AG04449 (cell line): ENCODE data around the gene BBX.
A peak's percentile ranks its signal among the peaks of the same experiment; 100 is the strongest.

Experiments
- CTCF ChIA-PET: fragments of 350-600 bp; formaldehyde crosslinking; extraction: SDS; loops from one replicate; lab custom pipeline; 2021; ENCODE audit warnings: antibody characterized with exemption; lab: Yijun Ruan, JAX
- POLR2A ChIA-PET: fragments of 400-600, 350-600 bp; formaldehyde crosslinking; extraction: SDS; loops from one replicate; lab custom pipeline; 2020; ENCODE audit warnings: antibody characterized with exemption, inconsistent platforms; lab: Yijun Ruan, JAX
- DNase-seq: peaks from one replicate; pipeline ENCODE4 v3.0.0-alpha.2; 2010; ENCODE audit warnings: low read depth, low spot score
- H3K4me3 ChIP-seq: 2 replicates; pipeline ENCODE4 v1.5.1; 2011; ENCODE audit warnings: low read depth, mild to moderate bottlenecking, control low read depth, low read length
- CTCF ChIP-seq: IDR thresholded peaks from one replicate; pipeline ENCODE4 v1.5.1; 2011; ENCODE audit warnings: mild to moderate bottlenecking, moderate library complexity, low read length, control low read depth, inconsistent platforms; ENCODE audit not compliant: insufficient read depth; ENCODE audit errors: missing control alignments

Gene BBX

GRCh38 chr3:107846279-107846852 lies 323.6 kb downstream of the BBX start:
- CTCF ChIA-PET, result interaction anchor here (0.7 to 4.1 kb wide), 36 partner anchors 9 to 611 kb away, joined by 3 to 67 read pairs (median 6); no protein-coding TSS in a partner anchor
- peak; percentile 82 for TF ChIP-seq CTCF
- no peak for DNase-seq

GRCh38 chr3:107847791-107848190 lies 325.0 kb downstream of the BBX start:
- no peak overlapping the region for H3K4me3 ChIP-seq
- DNase-seq, result no peak
- POLR2A ChIA-PET, result no interaction called here
- no peak for TF ChIP-seq CTCF
- CTCF ChIA-PET, result interaction anchor here (0.5 to 4.1 kb wide), 8 partner anchors 10 to 612 kb away, joined by 3 to 67 read pairs (median 4); no protein-coding TSS in a partner anchor

More at GRCh38 chr3:107846279-107846852, 323.6 kb downstream of the BBX start:
- POLR2A ChIA-PET, result no interaction called here
- no peak overlapping the region for H3K4me3 ChIP-seq

- no peak overlapping the region for H3K4me3 ChIP-seq
- ChIA-PET POLR2A (no interaction called here), CTCF (interaction anchor here (1.1 to 4.1 kb wide), 6 partner anchors 9 to 275 kb away, joined by 3 to 67 read pairs (median 4); no protein-coding TSS in a partner anchor)
- no peak for TF ChIP-seq CTCF
- DNase-seq, result no peak
Observed at GRCh38 chr3:107848351-107848915, 325.7 kb downstream of the BBX start.

GRCh38 chr3:107850681-107851080 lies 327.9 kb downstream of the BBX start:
- H3K4me3 ChIP-seq, result no peak overlapping the region
- DNase-seq, result no peak
- POLR2A ChIA-PET, result no interaction called here
- TF ChIP-seq CTCF, result no peak
- CTCF ChIA-PET, result interaction anchor here (1.0 kb wide), 1 partner anchor 77 kb away, joined by 3 read pairs; no protein-coding TSS in a partner anchor

GRCh38 chr3:107853821-107854220 lies 331.1 kb downstream of the BBX start:
- no peak overlapping the region for H3K4me3 ChIP-seq
- CTCF ChIA-PET, result interaction anchor here (7.2 kb wide), 1 partner anchor 7 kb away, joined by 67 read pairs; no protein-coding TSS in a partner anchor
- DNase-seq, result no peak
- TF ChIP-seq CTCF, result no peak
- POLR2A ChIA-PET, result no interaction called here

GRCh38 chr3:107854733-107855132 lies 332.0 kb downstream of the BBX start:
- CTCF ChIA-PET, result interaction anchor here (7.2 kb wide), 1 partner anchor 8 kb away, joined by 67 read pairs; no protein-coding TSS in a partner anchor
- H3K4me3 ChIP-seq, result no peak overlapping the region
- no peak for DNase-seq
- POLR2A ChIA-PET, result no interaction called here
- TF ChIP-seq CTCF, result no peak
